Heart left ventricle (tissue), 13 donors: Measurements from ENCODE around the gene GMPS.

Source experiments
- POLR2A ChIP-seq, 2 donors: fragments of 450-650 bp; IDR thresholded peaks; one replicate each; pipeline ENCODE4 v1.6.1; 2017; ENCODE audit warnings: antibody characterized with exemption in 2 of 2, mild to moderate bottlenecking in 2 of 2, moderate library complexity in 2 of 2
- TF ChIP-seq, protein P1 (sequence below), 12 donors: fragments of 200-600 bp; sonication (generic) in 4 of 12; IDR thresholded peaks; one replicate each; pipeline versions ENCODE4 v1.5.0 to v1.8.0; 2018 to 2022; ENCODE audit warnings: antibody characterized with exemption in 12 of 12, mild to moderate bottlenecking in 5 of 12
- donor health status: ischemic (EF 13 %, LVEDD 7.1; RV severe dilation, severe dysfunction).
- donor health status: DM: no; HTN: yes; CAD: no.
- donor health status: DM: no; HTN: no; CAD: no.
- donor health status: ischemic (EF 25% LVEDD 6.9; RV normal size, moderate dysfunction).
- donor health status: ischemic (EF 25% LVEDD 5.7; RV mildly dilated, moderate dysfunction).
- donor health status: ischemic (EF 35%, LVEDD 5.7; RV mildly dilated, moderate dysfunction).
- donor health status: nonischemic (EF 11% LVEDD 7.7; RV severe dilation, severe dysfunction).
- donor health status: DM: yes; HTN: yes; CAD: no.
- donor health status: PGD.
- donor health status: ischemic (EF 29% LVEDD 5.4; RV normal size, mild dysfunction).
- donor health status: nonischemic (EF 23%, LVEDD 6.1; RV moderate dilation, normal function).

GRCh38 chr3:155963570-155963969, 93.1 kb downstream of the GMPS start:
- no peak for TF ChIP-seq POLR2A (IDR thresholded peaks at IDR 0.05)
- TF ChIP-seq, protein P1, sequence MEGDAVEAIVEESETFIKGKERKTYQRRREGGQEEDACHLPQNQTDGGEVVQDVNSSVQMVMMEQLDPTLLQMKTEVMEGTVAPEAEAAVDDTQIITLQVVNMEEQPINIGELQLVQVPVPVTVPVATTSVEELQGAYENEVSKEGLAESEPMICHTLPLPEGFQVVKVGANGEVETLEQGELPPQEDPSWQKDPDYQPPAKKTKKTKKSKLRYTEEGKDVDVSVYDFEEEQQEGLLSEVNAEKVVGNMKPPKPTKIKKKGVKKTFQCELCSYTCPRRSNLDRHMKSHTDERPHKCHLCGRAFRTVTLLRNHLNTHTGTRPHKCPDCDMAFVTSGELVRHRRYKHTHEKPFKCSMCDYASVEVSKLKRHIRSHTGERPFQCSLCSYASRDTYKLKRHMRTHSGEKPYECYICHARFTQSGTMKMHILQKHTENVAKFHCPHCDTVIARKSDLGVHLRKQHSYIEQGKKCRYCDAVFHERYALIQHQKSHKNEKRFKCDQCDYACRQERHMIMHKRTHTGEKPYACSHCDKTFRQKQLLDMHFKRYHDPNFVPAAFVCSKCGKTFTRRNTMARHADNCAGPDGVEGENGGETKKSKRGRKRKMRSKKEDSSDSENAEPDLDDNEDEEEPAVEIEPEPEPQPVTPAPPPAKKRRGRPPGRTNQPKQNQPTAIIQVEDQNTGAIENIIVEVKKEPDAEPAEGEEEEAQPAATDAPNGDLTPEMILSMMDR (IDR thresholded peaks at IDR 0.05) = no peak
